ENCODE results near the gene PSMA7. TPM values are rescaled to one million over a fixed set of nuclear protein-coding genes. Genes with fewer than 3 reads are reported as not detected.

Gene PSMA7
- total and polyA plus RNA-seq, 2 of the 8 experiments (the other 6 are each of a cell fraction or from before 2014, with no cell fraction given) = 361 to 648 TPM

DNA sequence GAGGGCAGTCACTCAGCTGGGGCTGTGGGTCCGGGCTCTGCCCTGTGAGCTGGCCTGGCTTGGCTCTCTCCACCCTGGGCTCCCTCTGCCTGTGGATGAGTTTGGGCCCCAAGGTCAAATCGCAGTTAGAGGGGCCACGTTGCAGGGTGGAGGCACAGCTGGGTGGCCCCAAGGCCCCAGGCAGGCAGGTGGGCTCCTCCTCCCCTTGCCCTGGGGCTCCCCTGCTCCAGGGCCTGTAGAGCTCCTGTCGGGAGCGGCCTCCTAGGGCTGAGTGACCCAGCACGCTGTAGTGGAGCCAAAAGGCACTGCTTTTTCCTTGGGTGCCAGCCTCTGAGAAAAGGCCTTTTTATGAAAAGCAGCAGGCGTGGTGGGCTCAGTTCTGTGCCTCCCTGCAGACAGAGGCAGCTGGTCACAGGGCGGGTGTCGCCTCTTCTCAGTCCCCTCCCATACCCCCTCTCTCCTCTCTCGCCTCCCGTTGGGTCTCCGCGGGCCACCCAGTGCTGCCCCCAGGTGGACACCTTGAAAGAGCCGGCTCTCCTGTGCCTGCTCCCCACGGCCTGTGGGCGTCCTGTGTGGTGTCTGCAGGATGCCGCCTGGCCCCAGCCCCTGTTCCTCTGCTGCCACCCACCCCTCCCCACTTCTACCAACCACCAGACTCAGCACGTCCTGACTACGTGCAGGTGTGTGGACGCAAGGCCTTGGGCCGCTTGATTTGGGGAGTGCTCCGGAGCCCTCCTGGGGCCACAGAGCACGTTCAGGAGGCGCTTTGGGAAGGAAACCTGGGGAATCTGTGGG is 13.6 kb upstream of the PSMA7 start:
- POLR2A ChIA-PET (ENCODE audit: partially characterized antibody) = interaction anchor here (0.7 to 1.2 kb wide), 8 partner anchors 9 to 230 kb away, joined by 3 to 10 read pairs (median 5); partner anchors contain the start of genes PSMA7, SS18L1 and TAF4
- H3K9ac ChIP-seq (replicated peaks in 1 of 4; ENCODE audit: extremely low read depth in 1 of 4, low read depth in 3 of 4, low read length in 3 of 4) = no peak overlapping the region; a peak in 1 of 7 replicates
- FAIRE-seq = no peak
- 0 out of 2 replicates have a peak, but pooled peaks have one; percentile 30 for TF ChIP-seq BACH1 (IDR thresholded peaks at IDR 0.05; ENCODE audit: low read length)
- no peak for TF ChIP-seq SUZ12 (IDR thresholded peaks at IDR 0.05; ENCODE audit: low read length)
- TF ChIP-seq EZH2 (IDR thresholded peaks at IDR 0.05; ENCODE audit: low read depth, low read length, severe bottlenecking) = no peak
- TF ChIP-seq CTBP2 (IDR thresholded peaks at IDR 0.05; ENCODE audit: borderline replicate concordance, insufficient read depth, insufficient read length, low read length) = no peak
- no peak for TF ChIP-seq EP300 (IDR thresholded peaks at IDR 0.05; ENCODE audit: borderline replicate concordance in 1 of 2, low read depth in 2 of 2, low read length in 2 of 2)
- no peak for TF ChIP-seq TAF7 (optimal IDR thresholded peaks at IDR 0.05; ENCODE audit: borderline replicate concordance, low read depth, low read length)
- TF ChIP-seq, protein P1, sequence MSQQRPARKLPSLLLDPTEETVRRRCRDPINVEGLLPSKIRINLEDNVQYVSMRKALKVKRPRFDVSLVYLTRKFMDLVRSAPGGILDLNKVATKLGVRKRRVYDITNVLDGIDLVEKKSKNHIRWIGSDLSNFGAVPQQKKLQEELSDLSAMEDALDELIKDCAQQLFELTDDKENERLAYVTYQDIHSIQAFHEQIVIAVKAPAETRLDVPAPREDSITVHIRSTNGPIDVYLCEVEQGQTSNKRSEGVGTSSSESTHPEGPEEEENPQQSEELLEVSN (IDR thresholded peaks at IDR 0.05) = no peak
- no peak for TF ChIP-seq FOSL1 (IDR thresholded peaks at IDR 0.05; ENCODE audit: insufficient read depth, low read depth, low read length)
- TF ChIP-seq RFX5 (IDR thresholded peaks at IDR 0.05; ENCODE audit: borderline replicate concordance, low read depth, low read length) = no peak
- no peak for TF ChIP-seq TEAD4 (IDR thresholded peaks at IDR 0.05; ENCODE audit: low read depth, low read length)

More for the DNA sequence above, 13.6 kb upstream of the PSMA7 start:
- Histone ChIP-seq H3K9me3 (ENCODE audit: insufficient read depth in 2 of 2, low read depth in 1 of 2, low read length in 1 of 2) (no peaks in the 10 kb centered on the region; a peak in 1 of 4 replicates), H3K23ac (ENCODE audit: insufficient read length) (no peak overlapping the region), H2BK20ac (ENCODE audit: low read length) (no peak overlapping the region), H2BK5ac (ENCODE audit: low read depth, low read length) (peak overlapping the region; percentile 45), H3K14ac (ENCODE audit: insufficient read length) (no peak overlapping the region), H3K56ac (replicated peaks; ENCODE audit: insufficient read length, low read depth, low read length) (no peak overlapping the region), H3K4ac (replicated peaks; ENCODE audit: insufficient read length, low read depth, low read length) (peak overlapping the region; percentile 95), H2BK12ac (ENCODE audit: low read depth, low read length) (no peak overlapping the region), H3K79me1 (ENCODE audit: low read depth, low read length) (peaks cover 33% of the 10 kb centered on the region), H3K27ac (ENCODE audit: low read depth, low read length) (no peak overlapping the region; the same call in 1 of the 2 replicates), H2BK15ac (ENCODE audit: low read length) (no peak overlapping the region), H3K4me1 (replicated peaks in 1 of 4; ENCODE audit: control insufficient read depth in 3 of 4, insufficient read depth in 4 of 4, low read length in 3 of 4) (peaks cover 0 to 16% (median 8%) of the 10 kb centered on the region in 4 experiments; a peak in 6 of 7 replicates), H2AFZ (ENCODE audit: low read length) (no peak overlapping the region), H3K79me2 (ENCODE audit: control insufficient read depth in 1 of 2, insufficient read depth in 2 of 2, low read length in 2 of 2) (peaks cover 12 to 81% of the 10 kb centered on the region in 2 experiments; a peak in 3 of 4 replicates), H3K18ac (ENCODE audit: extremely low read depth, low read length) (peak overlapping the region; percentile 71), H4K20me1 (replicated peaks in 1 of 2; ENCODE audit: control insufficient read depth in 1 of 2, insufficient read depth in 2 of 2, low read length in 2 of 2) (peaks cover 22 to 63% of the 10 kb centered on the region in 2 experiments), H3K4me3 (ENCODE audit: extremely low read depth in 1 of 4, insufficient read depth in 2 of 4, low read depth in 3 of 4, low read length in 4 of 4) (no peak overlapping the region), H3K36me3 (ENCODE audit: control insufficient read depth in 2 of 4, insufficient read depth in 4 of 4, low read length in 3 of 4) (peaks cover 5 to 19% (median 13%) of the 10 kb centered on the region in 4 experiments; a peak in 7 of 8 replicates), H2AK5ac (ENCODE audit: low read depth, low read length) (no peak overlapping the region), H3K27me3 (replicated peaks in 1 of 4; ENCODE audit: control insufficient read depth in 3 of 4, extremely low read depth in 1 of 4, insufficient read depth in 3 of 4, low read length in 3 of 4) (no peaks in the 10 kb centered on the region), H4K5ac (ENCODE audit: insufficient read length, low read depth, low read length) (no peak overlapping the region), H4K8ac (ENCODE audit: extremely low read depth, insufficient read depth, low read length) (peak overlapping the region; percentile 75), H2BK120ac (replicated peaks; ENCODE audit: low read depth, low read length) (no peak overlapping the region), H3K4me2 (ENCODE audit: insufficient read depth in 1 of 2, low read depth in 2 of 2, low read length in 2 of 2) (peak overlapping the region in 1 of 2 experiments; percentile 5; a peak in 1 of 4 replicates), H3K23me2 (ENCODE audit: low read depth, low read length) (no peaks in the 10 kb centered on the region), H4K91ac (replicated peaks; ENCODE audit: insufficient read length, low read length) (peak overlapping the region; percentile 65)
- 60% methylated on average over 20 of the region's 24 CpGs; no CpG with 5 or more reads in 1 of the 2 experiments for WGBS, 2 experiments (ENCODE audit: extremely low coverage in 1 of 2, insufficient coverage in 1 of 2, insufficient read length in 1 of 2, insufficient replicate concordance in 2 of 2, low coverage in 1 of 2, low lambda C conversion rate in 2 of 2, missing lambda C conversion rate in 1 of 2)
- CTCF ChIA-PET (ENCODE audit: partially characterized antibody) = interaction anchor here (0.7 to 2.6 kb wide), 19 partner anchors 8 to 172 kb away, joined by 3 to 16 read pairs (median 4); no protein-coding TSS in a partner anchor
- DNase-seq (ENCODE audit: low read depth in 1 of 2, low spot score in 2 of 2) = peak in 1 of 2 experiments; percentile 89
